B cell (primary cell): ENCODE results near the gene CCDC85B. TPM values are rescaled to one million over a fixed set of nuclear protein-coding genes. Genes with fewer than 3 reads are reported as not detected.

ENCODE experiments used
- ATAC-seq: fragments of 200-7000 bp; cut with Tn5 transposase; one replicate; pipeline ENCODE4 v1.10.0; 2021; ENCODE audit warnings: low read depth, mild to moderate bottlenecking, moderate number of reproducible peaks, moderate library complexity
- CTCF ChIA-PET: fragments of 350-600 bp; sonication (Branson Sonifier 250); formaldehyde crosslinking; loops from one replicate; lab custom pipeline; 2021; ENCODE audit warnings: antibody characterized with exemption, inconsistent platforms; lab: Charles Lee
- POLR2A ChIA-PET: fragments of 350-600 bp; sonication (Branson Sonifier 250); formaldehyde crosslinking; loops from one replicate; lab custom pipeline; 2021; ENCODE audit warnings: antibody characterized with exemption; lab: Charles Lee
- DNase-seq: peaks from one replicate; pipeline ENCODE4 v3.0.0; 2013
- H2AFZ ChIP-seq: 2 replicates; pipeline ENCODE4 v1.6.1; 2012; ENCODE audit warnings: mild to moderate bottlenecking, low read depth, low read length; ENCODE audit not compliant: insufficient read depth, poor library complexity, severe bottlenecking
- H3K27ac ChIP-seq, 2 donors: 1 replicate in 1 of 2; 2 replicates in 1 of 2; pipeline ENCODE4 v1.5.1; 2012 to 2013; ENCODE audit warnings: low read length in 2 of 2, mild to moderate bottlenecking in 2 of 2, moderate library complexity in 1 of 2
- H3K27me3 ChIP-seq, 4 experiments: fragments of 200-600 bp in 1 of 4; sonication (generic) in 1 of 4; replicated peaks in 1 of 4; 1 replicate in 2 of 4; 2 replicates in 2 of 4; pipeline versions ENCODE4 v1.6.1 to v1.7.0; 2013 to 2016; ENCODE audit warnings: low read length in 3 of 4, mild to moderate bottlenecking in 2 of 4, mixed read lengths in 1 of 4, moderate library complexity in 1 of 4; ENCODE audit not compliant: insufficient read depth in 4 of 4, control insufficient read depth in 3 of 4; ENCODE audit errors: control extremely low read depth in 1 of 4
- H3K36me3 ChIP-seq, 2 experiments: replicated peaks in 1 of 2; 1 replicate in 1 of 2; 2 replicates in 1 of 2; pipeline versions ENCODE4 v1.6.1 to v1.7.1; 2013; ENCODE audit warnings: low read length in 1 of 2; ENCODE audit not compliant: insufficient read depth in 2 of 2, control insufficient read depth in 1 of 2; ENCODE audit errors: control extremely low read depth in 1 of 2, extremely low read depth in 1 of 2
- H3K4me1 ChIP-seq, 2 donors: fragments of 200-600 bp in 1 of 2; sonication (generic) in 1 of 2; 1 replicate in 1 of 2; 2 replicates in 1 of 2; pipeline versions ENCODE4 v1.5.1 to v1.6.1; 2013 to 2017; ENCODE audit warnings: low read length in 2 of 2; ENCODE audit not compliant: control insufficient read depth in 2 of 2, insufficient read depth in 2 of 2
- H3K4me2 ChIP-seq: replicated peaks from 2 replicates; pipeline ENCODE3; 2012; ENCODE audit warnings: mild to moderate bottlenecking, low read depth, low read length; ENCODE audit not compliant: poor library complexity, severe bottlenecking
- H3K4me3 ChIP-seq, 5 experiments: fragments of 200-600 bp in 1 of 5; sonication (generic) in 1 of 5; 1 replicate in 3 of 5; 2 replicates in 2 of 5; pipeline versions ENCODE4 v1.5.1 to v1.7.0; 2011 to 2016; ENCODE audit warnings: low read length in 4 of 5, mild to moderate bottlenecking in 4 of 5, low read depth in 2 of 5, control low read depth in 1 of 5, moderate library complexity in 1 of 5; ENCODE audit not compliant: insufficient read depth in 1 of 5; ENCODE audit errors: control extremely low read depth in 1 of 5, extremely low read depth in 1 of 5
- H3K79me2 ChIP-seq: fragments of 200-600 bp; sonication (generic); one replicate; pipeline ENCODE4 v1.6.0; 2016; ENCODE audit warnings: low read length; ENCODE audit not compliant: control insufficient read depth, insufficient read depth
- H3K9ac ChIP-seq: fragments of 200-600 bp; sonication (generic); 2 replicates; pipeline ENCODE4 v1.6.1; 2017; ENCODE audit warnings: mild to moderate bottlenecking, low read length, moderate library complexity
- H3K9me3 ChIP-seq, 3 donors: one replicate each; pipeline versions ENCODE4 v1.6.1 to v1.7.1; 2013; ENCODE audit warnings: low read length in 2 of 3; ENCODE audit not compliant: control insufficient read depth in 2 of 3, insufficient read depth in 1 of 3; ENCODE audit errors: control extremely low read depth in 1 of 3
- H4K20me1 ChIP-seq: 2 replicates; pipeline ENCODE4 v1.6.0; 2012; ENCODE audit warnings: mild to moderate bottlenecking, low read length; ENCODE audit not compliant: insufficient read depth, control insufficient read depth, poor library complexity, severe bottlenecking
- H3K27ac Mint-ChIP-seq: one replicate; pipeline ENCODE4 v1.8.0; 2021; ENCODE audit warnings: mixed read lengths
- H3K27me3 Mint-ChIP-seq: one replicate; pipeline ENCODE4 v1.8.0; 2021; ENCODE audit warnings: mixed read lengths
- H3K4me1 Mint-ChIP-seq: one replicate; pipeline ENCODE4 v1.8.0; 2021; ENCODE audit warnings: mixed read lengths
- H3K4me3 Mint-ChIP-seq: one replicate; pipeline ENCODE4 v1.8.0; 2021; ENCODE audit warnings: mixed read lengths
- H3K9me3 Mint-ChIP-seq: one replicate; pipeline ENCODE4 v1.8.0; 2022; ENCODE audit warnings: mixed read lengths; ENCODE audit not compliant: insufficient read depth
- CTCF ChIP-seq: fragments of 200-600 bp; IDR thresholded peaks from one replicate; pipeline ENCODE4 v1.8.0; 2022; ENCODE audit warnings: antibody characterized with exemption, mild to moderate bottlenecking
- EZH2 ChIP-seq: IDR thresholded peaks from 2 replicates; pipeline ENCODE4 v1.6.1; 2012; ENCODE audit warnings: borderline replicate concordance, low read depth, mild to moderate bottlenecking, moderate library complexity, low read length; ENCODE audit not compliant: insufficient read depth, poor library complexity, severe bottlenecking
- WGBS: methylation state at CpG from one replicate; pipeline ENCODE4 v1.1.5; 2013; ENCODE audit warnings: missing lambda C conversion rate; ENCODE audit not compliant: insufficient coverage; 5-methylcytosine and 5-hydroxymethylcytosine counted together
- intact Hi-C: fragments of 100-400 bp; cut with micrococcal nuclease; formaldehyde crosslinking; loops from one replicate; pipeline ENCODE4 v1.10.0; 2022
- polyA plus RNA-seq: library from polyadenylated mRNA; depleted of rRNA; stranded (reverse); fragments of >200 nt; gene quantifications from 2 replicates; pipeline ENCODE4 v1.2.3, GENCODE V29; 2012
- total RNA-seq, 2 donors: library from RNA; stranded (reverse); fragments of 120-200 nt in 1 of 2; gene quantifications; 1 replicate in 1 of 2; 2 replicates in 1 of 2; pipeline versions ENCODE4 v1.2.3 to v1.2.4, GENCODE V29; 2013 to 2022

Gene CCDC85B
- total and polyA plus RNA-seq, 2 donors (not counting 1 experiment from before 2014, with no cell fraction given), result 18.2 to 39.5 TPM

GRCh38 chr11:65903715-65904114, 13.2 kb downstream of the CCDC85B start:
- no peak for DNase-seq
- H4K20me1 ChIP-seq, result no peaks in the 10 kb centered on the region
- H3K9me3 ChIP-seq, result peaks cover 0 to 10% (median 0%) of the 10 kb centered on the region in 3 donors
- no peak for ATAC-seq
- H3K79me2 ChIP-seq, result no peaks in the 10 kb centered on the region
- Mint-ChIP-seq H3K4me3 (no peak overlapping the region), H3K27ac (no peak overlapping the region), H3K27me3 (peaks cover 29% of the 10 kb centered on the region), H3K9me3 (no peaks in the 10 kb centered on the region), H3K4me1 (peaks cover 10% of the 10 kb centered on the region)
- no peak overlapping the region for H3K4me3 ChIP-seq
- 98% methylated on average over 7 of the region's 8 CpGs for WGBS
- no peak overlapping the region for H2AFZ ChIP-seq
- H3K27me3 ChIP-seq, result peaks cover 0 to 39% (median 16%) of the 10 kb centered on the region in 4 experiments
- TF ChIP-seq EZH2 (no peak), CTCF (no peak)
- no peak overlapping the region for H3K4me2 ChIP-seq
- intact Hi-C loops, result no loop called here
- no peaks in the 10 kb centered on the region for H3K36me3 ChIP-seq
- ChIA-PET CTCF (no interaction called here), POLR2A (interaction anchor here (0.6 kb wide), 1 partner anchor 16 kb away, joined by 3 read pairs; the partner anchor contains the start of gene FIBP)
- peaks cover 20% of the 10 kb centered on the region in 2 donors for H3K4me1 ChIP-seq
- no peak overlapping the region for H3K27ac ChIP-seq
- H3K9ac ChIP-seq, result no peak overlapping the region

GRCh38 chr11:65906602-65907001, 16.1 kb downstream of the CCDC85B start:
- no peak for DNase-seq
- H3K27ac Mint-ChIP-seq, result no peak overlapping the region
- H3K4me1 Mint-ChIP-seq, result peaks cover 4% of the 10 kb centered on the region
- no peak overlapping the region for H2AFZ ChIP-seq
- no peak overlapping the region for H3K27ac ChIP-seq
- POLR2A ChIA-PET, result interaction anchor here (0.6 kb wide), 1 partner anchor 24 kb away, joined by 4 read pairs; no protein-coding TSS in a partner anchor
- H3K4me3 Mint-ChIP-seq, result no peak overlapping the region
- TF ChIP-seq CTCF, result no peak
- TF ChIP-seq EZH2, result no peak
- no peaks in the 10 kb centered on the region for H3K79me2 ChIP-seq
- H3K9me3 ChIP-seq, result no peaks in the 10 kb centered on the region
- H3K4me3 ChIP-seq, result no peak overlapping the region
- no peak overlapping the region for H3K4me2 ChIP-seq
- H4K20me1 ChIP-seq, result no peaks in the 10 kb centered on the region
- ATAC-seq, result no peak
- 89% methylated on average over 4 of the region's 5 CpGs for WGBS
- intact Hi-C loops, result no loop called here
- H3K27me3 Mint-ChIP-seq, result peaks cover 39% of the 10 kb centered on the region
- H3K9me3 Mint-ChIP-seq, result no peaks in the 10 kb centered on the region
- H3K36me3 ChIP-seq, result no peaks in the 10 kb centered on the region
- H3K4me1 ChIP-seq, result no peaks in the 10 kb centered on the region
- CTCF ChIA-PET, result interaction anchor here (1.2 to 1.7 kb wide), 2 partner anchors 18 to 54 kb away, joined by 3 to 6 read pairs; partner anchors contain the start of gene FIBP
- peaks cover 0 to 37% (median 10%) of the 10 kb centered on the region in 4 experiments for H3K27me3 ChIP-seq
- H3K9ac ChIP-seq, result no peak overlapping the region
